T1000 (cell line): ENCODE data around the gene PTPMT1.
A peak's percentile ranks its signal among the peaks of the same experiment; 100 is the strongest.
"Not testable (repeated sequence)": the region's sequence is repeated elsewhere in the genome, so short reads cannot be mapped to it uniquely, and the experiment has no call there.

ENCODE experiments used
- DNase-seq: peaks from one replicate; lab custom pipeline; 2025; ENCODE audit warnings: mixed read lengths; lab: John Stamatoyannopoulos, UW

The PTPMT1 gene

GRCh38 chr11:47546274-47546673, 19.1 kb upstream of the PTPMT1 start:
- not testable (repeated sequence) for DNase-seq

- DNase-seq: no peak
Measured at GRCh38 chr11:47550288-47551047, 14.9 kb upstream of the PTPMT1 start.

GRCh38 chr11:47551086-47551485, 14.3 kb upstream of the PTPMT1 start:
- DNase-seq: no peak

GRCh38 chr11:47552056-47552565, 13.3 kb upstream of the PTPMT1 start:
- DNase-seq: no peak

GRCh38 chr11:47552566-47553405, 12.6 kb upstream of the PTPMT1 start, which contains the start of gene CELF1:
CELF1 (minus strand) TSS chr11:47553132; CDS start chr11:47499523, 53,609 bp downstream.
- DNase-seq: peak; percentile 72

GRCh38 chr11:47553406-47553743, 12.0 kb upstream of the PTPMT1 start:
- DNase-seq: no peak

- not testable (repeated sequence) for DNase-seq
Measured at GRCh38 chr11:47557004-47557403, 8.4 kb upstream of the PTPMT1 start.

- DNase-seq: no peak
Measured at GRCh38 chr11:47558695-47559094, 6.7 kb upstream of the PTPMT1 start.

GRCh38 chr11:47560426-47560825, 5.0 kb upstream of the PTPMT1 start:
- no peak for DNase-seq

GRCh38 chr11:47562393-47562792, 3.0 kb upstream of the PTPMT1 start:
- DNase-seq: not testable (repeated sequence)

GRCh38 chr11:47564366-47564765, 1.0 kb upstream of the PTPMT1 start:
- not testable (repeated sequence) for DNase-seq

- DNase-seq: no peak
Measured at GRCh38 chr11:47564933-47565339, 463 bp upstream of the PTPMT1 start.

GRCh38 chr11:47566149-47566698, 825 bp downstream of the PTPMT1 start:
- no peak for DNase-seq

- no peak for DNase-seq
Measured at GRCh38 chr11:47569646-47570045, 4.2 kb downstream of the PTPMT1 start.

GRCh38 chr11:47570651-47571356, 5.4 kb downstream of the PTPMT1 start:
- no peak for DNase-seq

GRCh38 chr11:47571357-47571729, 5.9 kb downstream of the PTPMT1 start:
- no peak for DNase-seq

GRCh38 chr11:47571895-47572294, 6.5 kb downstream of the PTPMT1 start:
- DNase-seq: no peak

- DNase-seq: no peak
Measured at GRCh38 chr11:47572715-47573255, 7.4 kb downstream of the PTPMT1 start.

- DNase-seq: no peak
Measured at GRCh38 chr11:47573321-47573720, 7.9 kb downstream of the PTPMT1 start.

- no peak for DNase-seq
Measured at GRCh38 chr11:47577460-47578041, 12.2 kb downstream of the PTPMT1 start.
